Activated CD4-positive, alpha-beta T cell treated with anti-CD3 and anti-CD28 coated beads for 36 hours (primary cell): ENCODE results near the gene CNPY3. TPM values are rescaled to one million over a fixed set of nuclear protein-coding genes. Genes with fewer than 3 reads are reported as not detected.
"Not testable (repeated sequence)": the region's sequence is repeated elsewhere in the genome, so short reads cannot be mapped to it uniquely, and the experiment has no call there.

Experiments used
- ATAC-seq: fragments of 200-7000 bp; cut with Tn5 transposase; one replicate; pipeline ENCODE4 v1.10.0; 2021; ENCODE audit warnings: mild to moderate bottlenecking, moderate library complexity
- CTCF ChIA-PET: fragments of 350-600 bp; sonication (Branson Sonifier 250); formaldehyde crosslinking; loops from one replicate; lab custom pipeline; 2021; ENCODE audit warnings: antibody characterized with exemption; lab: Charles Lee
- POLR2A ChIA-PET: fragments of 350-600 bp; sonication (Branson Sonifier 250); formaldehyde crosslinking; loops from one replicate; lab custom pipeline; 2021; ENCODE audit warnings: antibody characterized with exemption, inconsistent platforms; lab: Charles Lee
- DNase-seq: peaks from one replicate; pipeline ENCODE4 v3.0.0-alpha.2; 2020
- H3K27ac Mint-ChIP-seq: one replicate; pipeline ENCODE4 v1.8.0; 2021; ENCODE audit warnings: mixed read lengths
- H3K27me3 Mint-ChIP-seq: one replicate; pipeline ENCODE4 v1.8.0; 2021; ENCODE audit warnings: mixed read lengths
- H3K36me3 Mint-ChIP-seq: one replicate; pipeline ENCODE4 v1.8.0; 2021; ENCODE audit warnings: low read depth, mixed read lengths
- H3K4me1 Mint-ChIP-seq: one replicate; pipeline ENCODE4 v1.8.0; 2021; ENCODE audit warnings: mixed read lengths
- H3K4me3 Mint-ChIP-seq: one replicate; pipeline ENCODE4 v1.8.0; 2021; ENCODE audit warnings: mild to moderate bottlenecking, moderate library complexity, mixed read lengths
- H3K9me3 Mint-ChIP-seq: one replicate; pipeline ENCODE4 v1.8.0; 2021; ENCODE audit warnings: low read depth, mixed read lengths
- intact Hi-C, 2 experiments: fragments of 100-400 bp; cut with DNase I in 1 of 2; cut with micrococcal nuclease in 1 of 2; formaldehyde crosslinking; loops; one replicate each; pipeline versions ENCODE4 v1.14.2 to v1.15.1; 2022 to 2024; cut with DNase I, micrococcal nuclease
- total RNA-seq, 2 experiments: library from RNA; stranded (reverse); gene quantifications; one replicate each; pipeline ENCODE4 v1.2.3, GENCODE V29; 2021

The CNPY3 gene
- total RNA-seq = 10 to 100 TPM; 33.0 to 34.3 TPM

DNA sequence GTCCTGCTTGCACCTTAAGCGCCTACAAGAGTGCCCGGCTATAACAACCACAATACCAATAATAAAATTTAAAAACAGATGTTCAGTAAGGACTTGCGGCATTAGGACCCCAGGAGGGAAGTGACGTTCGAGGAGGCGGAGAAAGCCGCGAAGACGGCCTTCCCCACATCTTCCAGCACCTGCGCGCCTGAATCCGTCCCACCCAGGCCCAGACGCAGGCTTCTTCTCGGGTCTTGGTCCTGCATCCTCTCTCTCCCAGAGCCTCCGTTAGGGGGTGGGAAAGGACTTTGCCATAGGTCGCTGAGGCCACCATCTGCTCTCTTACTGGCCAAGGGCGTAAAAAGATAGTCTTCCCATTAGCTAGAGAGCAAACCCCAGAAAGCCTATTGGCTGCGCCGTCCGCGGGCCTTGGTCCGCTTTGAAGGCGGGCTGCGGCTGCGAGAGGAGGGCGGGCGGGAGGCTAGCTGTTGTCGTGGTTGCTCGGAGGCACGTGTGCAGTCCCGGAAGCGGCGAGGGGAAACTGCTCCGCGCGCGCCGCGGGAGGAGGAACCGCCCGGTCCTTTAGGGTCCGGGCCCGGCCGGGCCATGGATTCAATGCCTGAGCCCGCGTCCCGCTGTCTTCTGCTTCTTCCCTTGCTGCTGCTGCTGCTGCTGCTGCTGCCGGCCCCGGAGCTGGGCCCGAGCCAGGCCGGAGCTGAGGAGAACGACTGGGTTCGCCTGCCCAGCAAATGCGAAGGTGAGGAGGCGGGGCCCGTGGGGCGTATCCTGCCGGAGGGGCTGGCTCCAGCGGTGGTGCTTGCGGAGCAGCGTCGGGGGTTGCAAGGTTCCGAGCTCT, at the start of gene CNPY3:
TSS of gene CNPY3 (plus strand) at position 495 of the 835 bp plus-strand sequence. CDS start at position 586, 91 bp downstream.
- DNase-seq (peak; percentile 98), ATAC-seq (peak; percentile 88)
- peak within 1 kb of the TSS; percentile 93 for H3K27ac Mint-ChIP-seq
- H3K9me3 Mint-ChIP-seq = no peaks in the 10 kb centered on the region
- ChIA-PET CTCF (interaction anchor here (0.6 to 2.0 kb wide), 18 partner anchors 10 to 701 kb away, joined by 3 to 9 read pairs (median 3); partner anchors contain the start of genes GNMT, PEX6 and PPP2R5D), POLR2A (interaction anchor here (0.6 to 2.9 kb wide), 23 partner anchors 14 to 440 kb away, joined by 3 to 15 read pairs (median 4); partner anchors contain the start of genes BICRAL, CUL7, DNPH1 and KLC4)
- H3K27me3 Mint-ChIP-seq = no peaks in the 10 kb centered on the region
- intact Hi-C loops = loop anchor here (1.0 to 5.0 kb wide), 19 partner anchors 28 to 1008 kb away; partner anchors contain the start of genes PEX6 (in 2 of the 2), PPP2R5D (in 2 of the 2), SRF (in 2 of the 2) and ABCC10 (in 1 of the 2)
- peaks cover 24% of the 10 kb centered on the region for H3K36me3 Mint-ChIP-seq
- peaks cover 40% of the 10 kb centered on the region for H3K4me1 Mint-ChIP-seq
- peak within 1 kb of the TSS; percentile 84 for H3K4me3 Mint-ChIP-seq

DNA sequence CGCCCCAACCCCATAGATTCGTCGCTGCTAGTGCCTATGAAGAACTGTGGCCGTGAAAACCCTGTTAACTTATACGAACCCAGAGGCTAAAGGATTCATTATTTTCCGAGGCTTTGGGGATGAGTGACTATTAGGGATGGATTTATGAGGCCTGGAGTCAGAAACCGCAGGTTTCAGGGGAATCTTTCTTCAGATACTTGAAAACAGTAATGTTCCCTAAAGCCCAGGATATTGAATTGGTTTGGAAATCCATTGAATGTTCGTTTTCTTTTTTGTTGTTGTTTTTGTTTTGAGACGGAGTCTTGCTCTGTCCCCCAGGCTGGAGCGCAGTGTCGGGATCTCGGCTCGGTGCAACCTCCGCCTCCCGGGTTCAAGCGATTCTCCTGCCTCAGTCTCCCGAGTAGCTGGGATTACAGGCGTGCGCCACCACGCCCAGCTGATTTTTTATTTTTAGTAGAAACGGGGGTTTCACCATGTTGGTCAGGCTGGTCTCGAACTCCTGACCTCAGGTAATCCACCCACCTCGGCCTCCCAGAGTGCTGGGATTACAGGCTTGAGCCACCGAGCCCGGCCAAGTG, 49.0 kb upstream of the CNPY3 start:
- Mint-ChIP-seq H3K4me3 (peak overlapping the region; percentile 99), H3K36me3 (peaks cover 38% of the 10 kb centered on the region), H3K4me1 (peaks cover 23% of the 10 kb centered on the region), H3K27ac (peak overlapping the region; percentile 100)
- not testable (repeated sequence) for H3K27me3 Mint-ChIP-seq, ATAC-seq, H3K9me3 Mint-ChIP-seq, DNase-seq
- CTCF ChIA-PET = interaction anchor here (1.1 to 5.3 kb wide), 6 partner anchors 10 to 218 kb away, joined by 3 to 42 read pairs (median 5); a partner anchor contains a TSS
- POLR2A ChIA-PET = interaction anchor here (0.6 to 3.3 kb wide), 10 partner anchors 9 to 316 kb away, joined by 3 to 19 read pairs (median 4); partner anchors contain the start of genes CNPY3, KLC4, KLHDC3 and MEA1
- intact Hi-C loops = loop anchor here in 1 of 2 experiments (1.0 kb wide), 1 partner anchor 10 kb away; a partner anchor contains a TSS

DNA sequence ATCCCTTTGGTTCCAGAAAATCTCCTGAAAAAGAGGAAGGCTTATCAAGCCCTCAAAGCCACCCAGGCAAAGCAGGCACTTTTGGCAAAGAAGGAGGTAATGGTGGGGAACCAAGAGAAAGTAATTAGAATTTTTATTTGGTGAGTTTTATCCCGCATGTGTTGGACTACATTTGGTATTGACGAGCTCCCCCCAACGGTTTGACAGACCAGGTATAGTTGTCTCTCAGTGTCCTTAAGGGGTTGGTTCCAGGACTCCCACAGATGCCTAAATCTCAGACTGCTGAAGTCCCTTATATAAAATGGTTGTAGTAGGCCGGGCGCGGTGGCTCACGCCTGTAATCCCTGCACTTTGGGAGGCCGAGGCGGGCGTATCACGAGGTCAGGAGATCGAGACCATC, 48.4 kb upstream of the CNPY3 start:
- ChIA-PET CTCF (interaction anchor here (1.1 to 1.8 kb wide), 2 partner anchors 9 to 155 kb away, joined by 5 read pairs; a partner anchor contains a TSS), POLR2A (interaction anchor here (0.6 to 3.3 kb wide), 5 partner anchors 8 to 155 kb away, joined by 3 to 16 read pairs (median 4); partner anchors contain the start of genes PPP2R5D and TBCC)
- Mint-ChIP-seq H3K4me3 (peak overlapping the region; percentile 99), H3K27ac (peak overlapping the region; percentile 100), H3K4me1 (peaks cover 26% of the 10 kb centered on the region), H3K36me3 (peaks cover 43% of the 10 kb centered on the region)
- DNase-seq, H3K9me3 Mint-ChIP-seq, H3K27me3 Mint-ChIP-seq, ATAC-seq: not testable (repeated sequence)
- intact Hi-C loops = loop anchor here in 1 of 2 experiments (1.0 kb wide), 1 partner anchor 9 kb away; a partner anchor contains a TSS

DNA sequence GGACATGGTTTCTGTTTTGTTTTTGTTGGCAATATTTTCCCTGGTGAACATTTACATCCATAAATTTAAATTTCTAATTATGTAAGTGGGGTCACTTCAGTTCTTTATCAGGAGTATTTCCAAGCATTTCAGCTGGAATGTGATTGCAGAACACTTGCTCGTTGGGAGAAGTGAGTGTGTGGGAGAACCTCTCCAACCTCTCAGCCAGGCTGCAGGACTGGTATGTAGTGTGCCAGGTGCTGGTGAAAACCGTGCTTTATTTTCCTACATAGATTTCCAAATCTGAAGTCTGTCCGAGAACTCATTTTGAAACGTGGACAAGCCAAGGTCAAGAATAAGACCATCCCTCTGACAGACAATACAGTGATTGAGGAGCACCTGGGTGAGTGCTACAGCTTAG, 43.6 kb upstream of the CNPY3 start:
- Mint-ChIP-seq H3K9me3 (no peaks in the 10 kb centered on the region), H3K27me3 (no peaks in the 10 kb centered on the region), H3K36me3 (peaks cover 63% of the 10 kb centered on the region), H3K4me1 (peaks cover 44% of the 10 kb centered on the region), H3K27ac (peak overlapping the region; percentile 56), H3K4me3 (no peak overlapping the region)
- intact Hi-C loops = no loop called here
- DNase-seq (no peak), ATAC-seq (no peak)
- CTCF ChIA-PET = interaction anchor here (0.7 kb wide), 1 partner anchor 160 kb away, joined by 3 read pairs; no protein-coding TSS in a partner anchor
- POLR2A ChIA-PET = interaction anchor here (0.9 to 1.3 kb wide), 2 partner anchors 140 to 159 kb away, joined by 3 to 5 read pairs; partner anchors contain the start of gene TBCC

DNA sequence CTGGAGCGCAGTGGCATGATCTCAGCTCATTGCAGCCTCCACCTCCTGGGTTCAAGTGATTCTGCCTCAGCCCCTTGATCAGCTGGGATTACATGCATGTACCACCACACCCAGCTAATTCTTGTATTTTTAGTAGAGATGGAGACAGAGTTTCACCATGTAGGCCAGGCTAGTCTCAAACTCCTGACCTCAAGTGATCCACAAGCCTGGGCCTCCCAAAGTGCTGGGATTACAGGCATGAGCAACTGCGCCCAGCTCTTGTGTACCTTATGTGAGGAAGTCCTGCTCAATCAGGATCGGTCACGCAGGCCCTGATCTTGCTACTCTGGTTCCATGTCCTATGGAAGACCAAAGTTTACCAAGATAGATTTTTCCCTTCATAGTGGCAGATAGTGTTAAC, 41.1 kb upstream of the CNPY3 start:
- intact Hi-C loops, H3K27me3 Mint-ChIP-seq, H3K4me3 Mint-ChIP-seq, ATAC-seq, H3K9me3 Mint-ChIP-seq, DNase-seq, CTCF ChIA-PET, POLR2A ChIA-PET: not testable (repeated sequence)
- H3K36me3 Mint-ChIP-seq = peaks cover 52% of the 10 kb centered on the region
- H3K4me1 Mint-ChIP-seq = peaks cover 40% of the 10 kb centered on the region
- H3K27ac Mint-ChIP-seq = peak overlapping the region; percentile 72

DNA sequence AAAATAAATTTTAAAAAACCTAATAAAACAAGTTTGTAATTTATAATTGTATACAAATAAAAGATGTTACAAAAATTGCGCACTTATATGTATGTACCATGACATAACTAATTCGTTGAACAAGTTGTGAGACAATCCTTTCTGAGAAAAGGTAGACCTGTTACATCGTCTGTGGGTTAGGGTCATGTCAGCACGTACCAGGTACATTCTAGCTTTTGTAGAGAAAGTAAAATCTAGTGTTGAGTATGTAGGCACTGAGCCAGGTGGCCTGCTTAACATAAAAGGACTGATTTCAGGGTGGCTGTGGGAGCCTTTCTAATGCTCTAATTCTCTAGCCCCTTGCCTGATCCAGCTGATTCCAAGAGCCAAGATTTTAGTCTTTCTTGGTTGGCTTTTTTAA, 39.5 kb upstream of the CNPY3 start:
- peaks cover 36% of the 10 kb centered on the region for H3K36me3 Mint-ChIP-seq
- intact Hi-C loops = loop anchor here (1.0 to 5.0 kb wide), 10 partner anchors 9 to 328 kb away; partner anchors contain the start of genes BICRAL (in 1 of the 2), CNPY3 (in 1 of the 2), KLC4 (in 1 of the 2) and MRPL2 (in 1 of the 2)
- ChIA-PET POLR2A (interaction anchor here (0.7 to 2.8 kb wide), 3 partner anchors 10 to 292 kb away, joined by 3 to 19 read pairs (median 4); partner anchors contain the start of genes CUL9 and RPL7L1), CTCF (interaction anchor here (0.6 to 2.0 kb wide), 6 partner anchors 9 to 164 kb away, joined by 3 to 5 read pairs (median 4); partner anchors contain the start of genes PPP2R5D and TBCC)
- peaks cover 33% of the 10 kb centered on the region for H3K4me1 Mint-ChIP-seq
- peak; percentile 41 for DNase-seq
- peak; percentile 24 for ATAC-seq
- no peaks in the 10 kb centered on the region for H3K9me3 Mint-ChIP-seq
- peak overlapping the region; percentile 90 for H3K4me3 Mint-ChIP-seq
- peak overlapping the region; percentile 98 for H3K27ac Mint-ChIP-seq
- no peaks in the 10 kb centered on the region for H3K27me3 Mint-ChIP-seq

- intact Hi-C loops = loop anchor here (1.0 to 5.0 kb wide), 10 partner anchors 9 to 328 kb away; partner anchors contain the start of genes BICRAL (in 1 of the 2), CNPY3 (in 1 of the 2), KLC4 (in 1 of the 2) and MRPL2 (in 1 of the 2)
- DNase-seq (peak; percentile 95), ATAC-seq (peak; percentile 89)
- H3K27me3 Mint-ChIP-seq = no peaks in the 10 kb centered on the region
- POLR2A ChIA-PET = interaction anchor here (0.6 to 2.8 kb wide), 5 partner anchors 11 to 291 kb away, joined by 3 to 19 read pairs (median 4); partner anchors contain the start of genes CNPY3, CUL9, RPL7L1 and TBCC
- H3K4me1 Mint-ChIP-seq = peaks cover 31% of the 10 kb centered on the region
- no peaks in the 10 kb centered on the region for H3K9me3 Mint-ChIP-seq
- H3K36me3 Mint-ChIP-seq = peaks cover 33% of the 10 kb centered on the region
- H3K4me3 Mint-ChIP-seq = peak overlapping the region; percentile 90
- CTCF ChIA-PET = interaction anchor here (0.6 to 2.1 kb wide), 8 partner anchors 9 to 229 kb away, joined by 3 to 10 read pairs (median 4); partner anchors contain the start of genes PPP2R5D and RPL7L1
- H3K27ac Mint-ChIP-seq = peak overlapping the region; percentile 98
These were observed 38.7 kb upstream of the CNPY3 start for GRCh38 chr6:42890311-42891198.

DNA sequence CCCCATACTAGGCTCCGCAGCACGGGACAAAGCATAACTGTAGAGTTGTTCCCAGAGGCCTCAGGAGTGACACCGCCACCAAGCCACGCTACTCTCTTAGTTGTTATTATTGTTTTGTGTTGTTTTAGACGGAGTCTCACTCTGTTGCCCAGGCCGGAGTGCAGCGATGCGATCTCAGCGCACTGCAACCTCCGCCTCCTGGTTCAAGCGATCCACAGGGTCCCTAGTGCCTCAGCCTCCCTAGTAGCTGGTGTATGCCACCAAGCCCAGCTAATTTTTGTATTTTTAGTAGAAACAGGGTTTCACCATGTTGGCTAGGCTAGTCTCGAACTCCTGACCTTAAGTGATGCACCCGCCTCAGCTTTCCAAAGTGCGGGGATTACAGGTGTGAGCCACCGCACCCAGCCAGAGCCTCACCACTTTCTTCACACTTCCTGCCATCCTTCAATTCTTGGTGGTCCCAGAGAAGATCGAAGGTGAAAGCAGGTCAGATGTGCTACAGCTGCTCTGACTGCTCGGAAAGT, 38.0 kb upstream of the CNPY3 start:
- intact Hi-C loops = loop anchor here in 1 of 2 experiments (5.0 kb wide), 1 partner anchor 329 kb away; the partner anchor contains the start of gene UBR2
- DNase-seq (no peak), ATAC-seq (peak; percentile 1)
- ChIA-PET CTCF (interaction anchor here (0.6 to 2.1 kb wide), 9 partner anchors 9 to 259 kb away, joined by 3 to 10 read pairs (median 3); partner anchors contain the start of genes PPP2R5D and RPL7L1), POLR2A (interaction anchor here (0.6 to 2.8 kb wide), 5 partner anchors 12 to 291 kb away, joined by 3 to 19 read pairs (median 4); partner anchors contain the start of genes CNPY3, CUL9, RPL7L1 and TBCC)
- Mint-ChIP-seq H3K4me3 (peak overlapping the region; percentile 90), H3K4me1 (peaks cover 24% of the 10 kb centered on the region), H3K27ac (peak overlapping the region; percentile 98), H3K36me3 (peaks cover 26% of the 10 kb centered on the region), H3K27me3 (no peaks in the 10 kb centered on the region), H3K9me3 (no peaks in the 10 kb centered on the region)
